Caco-2 (cell line): Measurements from ENCODE around the gene DENND2D. TPM values are rescaled to one million over a fixed set of nuclear protein-coding genes. Genes with fewer than 3 reads are reported as not detected.

Experiments
- BruUV-seq: library from RNA; stranded (reverse); fragments of 400-500 nt; replicated peaks from 2 replicates; lab custom pipeline; 2021; lab: Mats Ljungman, UMichigan
- CTCF ChIA-PET: fragments of 300-600 bp; sonication (Branson Sonifier 250); formaldehyde crosslinking; loops from one replicate; lab custom pipeline; 2022; ENCODE audit warnings: antibody characterized with exemption; lab: Charles Lee
- POLR2A ChIA-PET: fragments of 300-600 bp; sonication (Branson Sonifier 250); formaldehyde crosslinking; loops from one replicate; lab custom pipeline; 2022; ENCODE audit warnings: antibody characterized with exemption; lab: Charles Lee
- DNase-seq, 2 experiments: peaks; one replicate each; pipeline versions ENCODE4 v3.0.0 to v3.0.0-alpha.2; 2020 to 2022
- H3K27me3 ChIP-seq: replicated peaks from 2 replicates; pipeline ENCODE4 v1.6.0; 2011; ENCODE audit warnings: low read length; ENCODE audit not compliant: control insufficient read depth, insufficient read depth
- H3K36me3 ChIP-seq: 2 replicates; pipeline ENCODE4 v1.5.1; 2011; ENCODE audit warnings: low read length; ENCODE audit not compliant: control insufficient read depth, insufficient read depth
- H3K4me1 ChIP-seq: fragments of 250-450 bp; sonication (Bioruptor Pico); 2 replicates; pipeline ENCODE4 v1.5.1; 2020; ENCODE audit warnings: mild to moderate bottlenecking
- H3K4me3 ChIP-seq: 2 replicates; pipeline ENCODE4 v1.5.1; 2011; ENCODE audit warnings: low read depth, mild to moderate bottlenecking, control low read depth, low read length
- H3K9me3 ChIP-seq: fragments of 250-450 bp; sonication (Bioruptor Pico); 2 replicates; pipeline ENCODE4 v1.5.1; 2020; ENCODE audit warnings: mild to moderate bottlenecking, moderate library complexity
- H3K27ac Mint-ChIP-seq: one replicate; pipeline ENCODE4 v1.8.0; 2022; ENCODE audit warnings: mixed read lengths; ENCODE audit not compliant: unreplicated experiment
- H3K27me3 Mint-ChIP-seq: one replicate; pipeline ENCODE4 v1.8.0; 2022; ENCODE audit warnings: mixed read lengths; ENCODE audit not compliant: insufficient read depth, unreplicated experiment
- H3K36me3 Mint-ChIP-seq: one replicate; pipeline ENCODE4 v1.8.0; 2022; ENCODE audit warnings: mild to moderate bottlenecking, mixed read lengths; ENCODE audit not compliant: insufficient read depth, unreplicated experiment
- H3K4me1 Mint-ChIP-seq: one replicate; pipeline ENCODE4 v1.8.0; 2022; ENCODE audit warnings: low read depth, mixed read lengths; ENCODE audit not compliant: unreplicated experiment
- H3K4me3 Mint-ChIP-seq: one replicate; pipeline ENCODE4 v1.8.0; 2022; ENCODE audit warnings: mild to moderate bottlenecking, moderate library complexity, mixed read lengths; ENCODE audit not compliant: unreplicated experiment
- H3K9me3 Mint-ChIP-seq: one replicate; pipeline ENCODE4 v1.8.0; 2022; ENCODE audit warnings: mixed read lengths; ENCODE audit not compliant: unreplicated experiment
- intact Hi-C: fragments of 100-400 bp; cut with micrococcal nuclease; formaldehyde crosslinking; loops from one replicate; pipeline ENCODE4 v1.10.0; 2022; ENCODE audit not compliant: unreplicated experiment
- total RNA-seq: library from RNA; stranded (reverse); gene quantifications from 2 replicates; pipeline ENCODE4 v1.2.3, GENCODE V29; 2022
- TF ChIP-seq, protein P1 (sequence below), 2 experiments: fragments of 200-600 bp in 1 of 2; IDR thresholded peaks; 1 replicate in 1 of 2; 2 replicates in 1 of 2; pipeline versions ENCODE4 v1.5.1 to v1.8.0; 2011 to 2022; ENCODE audit warnings: antibody characterized with exemption in 1 of 2, control low read depth in 1 of 2, inconsistent platforms in 1 of 2, low read depth in 1 of 2, low read length in 1 of 2, mild to moderate bottlenecking in 1 of 2, moderate library complexity in 1 of 2; ENCODE audit not compliant: insufficient read depth in 1 of 2, severe bottlenecking in 1 of 2, unreplicated experiment in 1 of 2

Gene DENND2D
- total RNA-seq, 1 experiment from 2014 or later: 20.4 TPM

DNA sequence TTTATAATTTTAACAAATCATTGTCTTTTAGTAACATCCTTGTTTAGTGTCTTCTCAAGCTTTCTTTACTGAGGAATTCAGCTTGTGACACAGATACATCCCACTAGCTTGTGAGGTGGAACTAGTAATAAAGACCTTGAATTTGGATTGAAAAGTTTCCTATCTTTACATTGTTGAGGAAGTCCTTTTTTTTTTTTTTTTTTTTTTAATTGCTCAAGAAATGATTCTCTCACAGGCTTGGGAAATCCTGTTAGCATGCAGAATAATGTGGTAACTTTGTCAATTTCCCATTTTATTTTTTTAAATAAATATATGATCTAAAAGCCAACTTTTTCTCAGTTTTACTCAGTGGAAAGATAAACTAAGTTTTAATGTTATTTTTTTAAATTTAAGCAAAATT lies 15.8 kb downstream of the DENND2D start:
- Histone ChIP-seq H3K4me1 (no peaks in the 10 kb centered on the region), H3K27me3 (no peaks in the 10 kb centered on the region), H3K36me3 (peaks cover 1% of the 10 kb centered on the region; the same call in 1 of the 2 replicates), H3K4me3 (no peak overlapping the region), H3K9me3 (no peaks in the 10 kb centered on the region)
- TF ChIP-seq, protein P1, sequence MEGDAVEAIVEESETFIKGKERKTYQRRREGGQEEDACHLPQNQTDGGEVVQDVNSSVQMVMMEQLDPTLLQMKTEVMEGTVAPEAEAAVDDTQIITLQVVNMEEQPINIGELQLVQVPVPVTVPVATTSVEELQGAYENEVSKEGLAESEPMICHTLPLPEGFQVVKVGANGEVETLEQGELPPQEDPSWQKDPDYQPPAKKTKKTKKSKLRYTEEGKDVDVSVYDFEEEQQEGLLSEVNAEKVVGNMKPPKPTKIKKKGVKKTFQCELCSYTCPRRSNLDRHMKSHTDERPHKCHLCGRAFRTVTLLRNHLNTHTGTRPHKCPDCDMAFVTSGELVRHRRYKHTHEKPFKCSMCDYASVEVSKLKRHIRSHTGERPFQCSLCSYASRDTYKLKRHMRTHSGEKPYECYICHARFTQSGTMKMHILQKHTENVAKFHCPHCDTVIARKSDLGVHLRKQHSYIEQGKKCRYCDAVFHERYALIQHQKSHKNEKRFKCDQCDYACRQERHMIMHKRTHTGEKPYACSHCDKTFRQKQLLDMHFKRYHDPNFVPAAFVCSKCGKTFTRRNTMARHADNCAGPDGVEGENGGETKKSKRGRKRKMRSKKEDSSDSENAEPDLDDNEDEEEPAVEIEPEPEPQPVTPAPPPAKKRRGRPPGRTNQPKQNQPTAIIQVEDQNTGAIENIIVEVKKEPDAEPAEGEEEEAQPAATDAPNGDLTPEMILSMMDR (IDR thresholded peaks at IDR 0.05; ENCODE audit: insufficient read depth in 1 of 2, low read depth in 1 of 2, low read length in 1 of 2, severe bottlenecking in 1 of 2, unreplicated experiment in 1 of 2): no peak
- H3K27ac Mint-ChIP-seq: no peak overlapping the region
- no peak overlapping the region for H3K4me3 Mint-ChIP-seq
- no peaks in the 10 kb centered on the region for H3K9me3 Mint-ChIP-seq
- H3K27me3 Mint-ChIP-seq: no peaks in the 10 kb centered on the region
- no peaks in the 10 kb centered on the region for H3K4me1 Mint-ChIP-seq
- intact Hi-C loops: no loop called here
- DNase-seq: no peak
- peaks cover 53% of the 10 kb centered on the region for H3K36me3 Mint-ChIP-seq
- ChIA-PET POLR2A (no interaction called here), CTCF (interaction anchor here (0.7 kb wide), 1 partner anchor 38 kb away, joined by 3 read pairs; no protein-coding TSS in a partner anchor)
- BruUV-seq: no TSS peak

DNA sequence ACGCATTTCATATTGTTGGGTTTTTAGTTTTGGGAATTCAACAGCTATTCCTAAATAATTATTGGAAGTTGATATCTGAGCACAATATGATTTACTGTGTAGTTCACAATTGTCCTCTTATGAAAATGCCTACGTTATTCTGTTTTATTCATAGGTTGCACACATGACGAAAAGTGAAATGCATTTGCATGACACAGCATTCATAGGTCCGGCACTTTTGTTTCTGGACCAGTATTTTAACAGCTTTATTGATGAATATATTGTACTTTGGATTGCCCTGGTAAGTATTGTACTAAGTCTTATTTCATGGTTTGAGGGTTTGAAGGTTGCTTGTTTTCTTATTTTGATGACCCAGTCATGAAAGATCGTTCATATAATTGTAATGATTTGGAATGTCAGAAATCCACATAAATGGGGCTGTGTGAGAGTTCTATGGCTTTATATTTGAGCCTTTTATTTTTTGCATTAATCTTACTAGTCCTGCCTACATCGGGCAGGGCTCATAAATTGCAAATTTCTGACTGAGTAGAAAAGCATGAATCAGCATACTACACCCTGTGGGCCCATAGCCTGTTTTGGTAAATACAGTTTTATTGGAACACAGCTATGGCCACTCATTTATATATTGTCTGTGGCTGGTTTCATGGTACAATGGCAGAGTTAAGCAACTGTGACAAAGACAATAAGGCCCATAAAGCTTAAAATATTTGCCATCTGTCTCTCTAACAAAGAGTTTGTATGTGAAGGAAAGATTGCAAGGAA lies 17.0 kb downstream of the DENND2D start:
- no peaks in the 10 kb centered on the region for H3K27me3 Mint-ChIP-seq
- intact Hi-C loops: no loop called here
- no peaks in the 10 kb centered on the region for H3K9me3 Mint-ChIP-seq
- H3K4me1 ChIP-seq: no peaks in the 10 kb centered on the region
- DNase-seq: no peak
- TF ChIP-seq, protein P1 (IDR thresholded peaks at IDR 0.05; ENCODE audit: insufficient read depth in 1 of 2, low read depth in 1 of 2, low read length in 1 of 2, severe bottlenecking in 1 of 2, unreplicated experiment in 1 of 2): no peak
- H3K36me3 ChIP-seq: no peaks in the 10 kb centered on the region
- H3K27ac Mint-ChIP-seq: no peak overlapping the region
- no peaks in the 10 kb centered on the region for H3K4me1 Mint-ChIP-seq
- no peak overlapping the region for H3K4me3 ChIP-seq
- H3K36me3 Mint-ChIP-seq: peaks cover 41% of the 10 kb centered on the region
- CTCF ChIA-PET: no interaction called here
- H3K9me3 ChIP-seq: no peaks in the 10 kb centered on the region
- POLR2A ChIA-PET: no interaction called here
- H3K4me3 Mint-ChIP-seq: no peak overlapping the region
- no peaks in the 10 kb centered on the region for H3K27me3 ChIP-seq
- no TSS peak for BruUV-seq

DNA sequence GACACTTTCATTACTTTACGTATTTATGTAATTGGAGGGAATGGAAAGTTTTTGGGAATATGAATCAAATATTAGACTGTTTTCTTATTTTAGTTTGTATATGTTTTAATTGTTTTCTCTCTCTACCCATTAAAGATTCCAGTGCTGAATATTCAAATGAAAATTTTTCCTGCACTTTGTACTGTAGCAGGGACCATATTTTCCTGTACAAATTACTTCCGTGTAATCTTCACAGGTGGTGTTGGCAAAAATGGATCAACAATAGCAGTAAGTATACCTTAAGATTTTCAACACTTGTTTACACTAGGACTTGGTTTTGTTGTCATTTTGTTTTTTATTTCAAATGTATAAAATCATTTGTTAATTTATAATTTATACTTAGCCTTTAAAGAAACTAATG lies 18.4 kb downstream of the DENND2D start:
- intact Hi-C loops: no loop called here
- no TSS peak for BruUV-seq
- no peak for DNase-seq
- no peaks in the 10 kb centered on the region for H3K4me1 Mint-ChIP-seq
- POLR2A ChIA-PET: no interaction called here
- CTCF ChIA-PET: no interaction called here
- H3K36me3 Mint-ChIP-seq: peaks cover 33% of the 10 kb centered on the region
- no peaks in the 10 kb centered on the region for H3K9me3 Mint-ChIP-seq
- no peaks in the 10 kb centered on the region for H3K4me1 ChIP-seq
- H3K4me3 Mint-ChIP-seq: no peak overlapping the region
- no peaks in the 10 kb centered on the region for H3K36me3 ChIP-seq
- H3K27me3 ChIP-seq: no peaks in the 10 kb centered on the region
- no peaks in the 10 kb centered on the region for H3K9me3 ChIP-seq
- no peak overlapping the region for H3K4me3 ChIP-seq
- TF ChIP-seq, protein P1 (IDR thresholded peaks at IDR 0.05; ENCODE audit: insufficient read depth in 1 of 2, low read depth in 1 of 2, low read length in 1 of 2, severe bottlenecking in 1 of 2, unreplicated experiment in 1 of 2): no peak
- H3K27me3 Mint-ChIP-seq: no peaks in the 10 kb centered on the region
- H3K27ac Mint-ChIP-seq: no peak overlapping the region
